ENCODE results near the gene CD209.

The CD209 gene

DNA sequence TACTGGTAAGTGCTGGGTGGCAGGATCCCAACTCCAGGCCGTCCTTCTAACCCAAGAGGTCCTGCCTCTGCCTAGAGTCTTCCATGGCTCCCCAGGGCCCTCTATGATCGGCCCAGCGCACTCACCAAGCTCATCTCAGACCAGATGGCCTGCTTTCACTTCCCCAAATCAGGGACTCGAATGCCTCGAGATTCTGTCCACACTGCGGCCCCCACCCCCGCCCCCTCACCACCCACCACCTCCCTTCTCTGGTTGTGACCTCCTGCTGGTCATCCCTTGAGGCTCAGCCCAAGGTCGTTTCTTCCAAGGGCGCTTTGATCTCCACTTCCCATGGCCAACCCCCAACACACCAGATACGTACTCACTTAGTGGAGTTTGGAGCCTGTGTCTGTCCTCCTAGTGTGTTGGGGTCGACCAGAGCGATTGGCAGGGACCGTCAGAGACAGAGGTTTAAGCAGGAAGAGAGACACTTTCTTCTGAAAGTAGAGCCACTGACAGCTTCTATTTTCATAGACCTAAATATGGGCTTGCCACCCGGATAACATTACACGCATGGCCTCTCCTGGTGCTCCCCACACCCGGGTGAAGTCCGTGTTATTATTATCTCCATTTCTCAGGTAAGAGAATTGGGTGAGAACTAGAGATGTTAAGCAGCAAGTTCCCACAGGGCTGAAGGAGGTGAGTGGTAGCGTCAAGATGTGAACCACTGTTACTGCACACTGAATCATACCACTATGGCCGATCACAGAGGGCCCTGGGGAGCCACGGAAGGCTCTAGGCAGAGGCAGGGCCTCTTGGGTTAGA, 45.5 kb downstream of the CD209 start, which contains the start of gene FCER2:
TSS of gene FCER2 (minus strand) at position 478 of the 804 bp plus-strand sequence. CDS start 2,371 bp downstream, outside the sequence.
- no peak for DNase-seq
- Histone ChIP-seq H3K27me3 (replicated peaks) (no peaks in the 10 kb centered on the region), H3K36me3 (replicated peaks) (no peaks in the 10 kb centered on the region), H3K4me3 (ENCODE audit: low read depth, low read length) (no peak within 1 kb of the TSS), H3K27ac (no peak within 1 kb of the TSS)
- TF ChIP-seq CTCF (IDR thresholded peaks at IDR 0.05; ENCODE audit: low read depth, low read length, missing control alignments): no peak
- in situ Hi-C loops (cut with HindIII; ENCODE audit: low pct_ligation_motif_present, low sequenced_read_pairs): no loop called here

DNA sequence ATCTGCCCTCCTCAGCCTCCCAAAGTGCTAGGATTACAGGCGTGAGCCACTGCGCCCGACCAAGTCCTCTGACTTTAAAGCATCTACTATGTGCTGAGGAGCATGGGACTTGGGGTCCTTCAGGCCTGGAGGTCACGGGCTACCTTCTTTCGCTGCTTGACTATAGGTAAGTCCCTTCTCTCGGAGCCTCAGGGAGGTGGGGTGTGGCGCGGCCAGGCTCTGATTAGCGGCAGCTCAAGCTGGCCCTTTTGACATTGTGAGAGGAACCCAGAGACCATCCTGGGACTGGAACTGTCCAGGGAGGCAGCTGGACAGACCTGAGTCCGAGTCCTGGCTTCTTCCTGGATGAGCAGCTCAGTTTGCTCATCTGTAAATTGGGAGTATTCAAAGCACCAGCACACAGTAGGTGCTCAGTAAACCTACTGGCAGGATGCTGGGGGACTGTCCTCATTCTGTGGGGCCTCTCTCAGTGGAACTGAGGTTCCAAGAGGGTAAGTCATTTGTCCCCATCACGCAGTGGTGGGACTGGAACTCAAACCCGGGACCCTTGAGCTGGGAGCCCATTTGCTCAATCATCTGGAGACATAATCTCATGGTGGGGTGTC, 46.2 kb downstream of the CD209 start:
- no peak overlapping the region for H3K4me3 ChIP-seq (ENCODE audit: low read depth, low read length)
- no peaks in the 10 kb centered on the region for H3K36me3 ChIP-seq (replicated peaks)
- DNase-seq: no peak
- no peak for TF ChIP-seq CTCF (IDR thresholded peaks at IDR 0.05; ENCODE audit: low read depth, low read length, missing control alignments)
- in situ Hi-C loops (cut with HindIII; ENCODE audit: low pct_ligation_motif_present, low sequenced_read_pairs): no loop called here
- H3K27me3 ChIP-seq (replicated peaks): no peaks in the 10 kb centered on the region
- H3K27ac ChIP-seq: no peak overlapping the region

DNA sequence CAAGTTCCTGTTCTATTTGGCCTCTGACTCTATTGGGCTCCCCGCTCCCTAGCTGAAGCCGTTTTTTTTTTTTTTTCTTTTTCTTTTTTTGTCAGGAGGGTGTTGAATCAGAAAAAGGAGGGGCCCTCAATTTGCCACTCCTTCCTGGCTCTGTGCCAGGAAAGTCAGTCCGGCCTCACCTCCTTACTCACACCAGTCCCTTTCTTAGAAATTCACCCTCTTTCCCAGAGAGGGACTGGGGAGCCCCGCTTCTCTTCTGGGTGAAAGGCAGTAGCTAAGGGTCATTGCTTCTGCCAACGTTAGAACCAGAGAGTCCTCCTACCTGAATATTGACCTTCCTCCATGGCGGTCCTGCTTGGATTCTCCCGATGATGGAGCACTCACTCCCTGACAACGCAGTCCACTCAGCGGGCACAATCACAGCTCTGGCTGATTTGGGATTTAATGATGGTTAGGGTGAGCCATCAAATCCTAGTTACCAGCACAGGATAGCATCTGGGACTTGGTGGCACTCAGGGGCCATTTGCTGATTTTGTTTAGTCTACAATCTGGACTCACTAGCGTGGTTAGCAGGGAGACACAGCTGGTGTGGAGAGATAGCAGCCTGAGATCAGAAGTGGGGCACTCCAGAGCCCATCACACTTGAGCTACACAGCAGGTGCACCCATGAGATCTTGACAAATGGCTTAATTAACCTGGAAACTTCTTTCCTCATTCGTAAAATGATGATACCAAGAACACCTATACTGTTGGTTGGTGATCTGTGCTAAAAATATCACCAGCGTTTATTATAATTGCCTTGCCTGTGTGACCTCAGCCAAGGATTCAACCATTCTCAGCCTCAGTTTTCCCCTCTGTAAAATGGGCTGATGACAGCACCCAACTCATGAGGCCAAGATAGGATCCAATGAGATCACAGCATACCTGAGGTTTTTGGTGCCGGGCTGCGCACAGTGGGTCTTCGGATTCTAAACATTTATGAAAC, 47.6 kb downstream of the CD209 start:
- H3K27ac ChIP-seq: no peak overlapping the region
- TF ChIP-seq CTCF (IDR thresholded peaks at IDR 0.05; ENCODE audit: low read depth, low read length, missing control alignments): no peak
- H3K4me3 ChIP-seq (ENCODE audit: low read depth, low read length): no peak overlapping the region
- H3K36me3 ChIP-seq (replicated peaks): no peaks in the 10 kb centered on the region
- DNase-seq: no peak
- in situ Hi-C loops (cut with HindIII; ENCODE audit: low pct_ligation_motif_present, low sequenced_read_pairs): no loop called here
- no peaks in the 10 kb centered on the region for H3K27me3 ChIP-seq (replicated peaks)

- TF ChIP-seq CTCF (IDR thresholded peaks at IDR 0.05; ENCODE audit: low read depth, low read length, missing control alignments): no peak
- H3K4me3 ChIP-seq (ENCODE audit: low read depth, low read length): no peak overlapping the region
- H3K27me3 ChIP-seq (replicated peaks): no peaks in the 10 kb centered on the region
- no peak for DNase-seq
- H3K36me3 ChIP-seq (replicated peaks): no peaks in the 10 kb centered on the region
- no peak overlapping the region for H3K27ac ChIP-seq
- in situ Hi-C loops (cut with HindIII; ENCODE audit: low pct_ligation_motif_present, low sequenced_read_pairs): no loop called here
Measured at GRCh38 chr19:7699003-7699402, 48.3 kb downstream of the CD209 start.

DNA sequence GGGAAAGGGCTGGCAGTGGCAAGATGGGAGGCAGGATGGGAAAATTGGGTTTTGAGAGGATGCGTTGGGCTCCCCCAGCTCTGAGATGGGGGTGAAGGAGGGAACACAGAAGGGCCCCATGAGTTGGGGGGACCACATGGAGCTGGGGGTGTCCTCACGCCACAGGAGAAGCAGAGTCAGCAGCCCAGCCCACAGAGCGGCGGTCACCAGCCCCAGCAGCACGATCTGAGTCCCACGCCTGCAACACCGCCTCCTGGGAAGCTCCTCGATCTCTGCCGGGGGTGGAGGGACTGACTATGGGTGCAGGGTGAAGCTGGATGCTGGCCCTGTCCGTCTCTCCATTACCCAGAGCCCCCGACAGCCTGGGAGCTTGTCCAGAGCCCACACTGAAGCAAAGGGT, 48.8 kb downstream of the CD209 start:
- in situ Hi-C loops (cut with HindIII; ENCODE audit: low pct_ligation_motif_present, low sequenced_read_pairs): no loop called here
- TF ChIP-seq CTCF (IDR thresholded peaks at IDR 0.05; ENCODE audit: low read depth, low read length, missing control alignments): no peak
- H3K4me3 ChIP-seq (ENCODE audit: low read depth, low read length): no peak overlapping the region
- no peak for DNase-seq
- no peaks in the 10 kb centered on the region for H3K27me3 ChIP-seq (replicated peaks)
- H3K36me3 ChIP-seq (replicated peaks): no peaks in the 10 kb centered on the region
- H3K27ac ChIP-seq: no peak overlapping the region
